ENCODE data around the gene NUP188.

Gene NUP188, protein sequence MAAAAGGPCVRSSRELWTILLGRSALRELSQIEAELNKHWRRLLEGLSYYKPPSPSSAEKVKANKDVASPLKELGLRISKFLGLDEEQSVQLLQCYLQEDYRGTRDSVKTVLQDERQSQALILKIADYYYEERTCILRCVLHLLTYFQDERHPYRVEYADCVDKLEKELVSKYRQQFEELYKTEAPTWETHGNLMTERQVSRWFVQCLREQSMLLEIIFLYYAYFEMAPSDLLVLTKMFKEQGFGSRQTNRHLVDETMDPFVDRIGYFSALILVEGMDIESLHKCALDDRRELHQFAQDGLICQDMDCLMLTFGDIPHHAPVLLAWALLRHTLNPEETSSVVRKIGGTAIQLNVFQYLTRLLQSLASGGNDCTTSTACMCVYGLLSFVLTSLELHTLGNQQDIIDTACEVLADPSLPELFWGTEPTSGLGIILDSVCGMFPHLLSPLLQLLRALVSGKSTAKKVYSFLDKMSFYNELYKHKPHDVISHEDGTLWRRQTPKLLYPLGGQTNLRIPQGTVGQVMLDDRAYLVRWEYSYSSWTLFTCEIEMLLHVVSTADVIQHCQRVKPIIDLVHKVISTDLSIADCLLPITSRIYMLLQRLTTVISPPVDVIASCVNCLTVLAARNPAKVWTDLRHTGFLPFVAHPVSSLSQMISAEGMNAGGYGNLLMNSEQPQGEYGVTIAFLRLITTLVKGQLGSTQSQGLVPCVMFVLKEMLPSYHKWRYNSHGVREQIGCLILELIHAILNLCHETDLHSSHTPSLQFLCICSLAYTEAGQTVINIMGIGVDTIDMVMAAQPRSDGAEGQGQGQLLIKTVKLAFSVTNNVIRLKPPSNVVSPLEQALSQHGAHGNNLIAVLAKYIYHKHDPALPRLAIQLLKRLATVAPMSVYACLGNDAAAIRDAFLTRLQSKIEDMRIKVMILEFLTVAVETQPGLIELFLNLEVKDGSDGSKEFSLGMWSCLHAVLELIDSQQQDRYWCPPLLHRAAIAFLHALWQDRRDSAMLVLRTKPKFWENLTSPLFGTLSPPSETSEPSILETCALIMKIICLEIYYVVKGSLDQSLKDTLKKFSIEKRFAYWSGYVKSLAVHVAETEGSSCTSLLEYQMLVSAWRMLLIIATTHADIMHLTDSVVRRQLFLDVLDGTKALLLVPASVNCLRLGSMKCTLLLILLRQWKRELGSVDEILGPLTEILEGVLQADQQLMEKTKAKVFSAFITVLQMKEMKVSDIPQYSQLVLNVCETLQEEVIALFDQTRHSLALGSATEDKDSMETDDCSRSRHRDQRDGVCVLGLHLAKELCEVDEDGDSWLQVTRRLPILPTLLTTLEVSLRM (N-terminal part only)

GRCh38 chr9:128947527-128948301 lies at the start of gene NUP188, which contains the start of gene DOLK:
Gene NUP188, plus strand, starts transcription at chr9:128947699. Its CDS starts 21 bp downstream, at chr9:128947720.
Gene DOLK, minus strand, starts transcription at chr9:128947603. Its CDS starts 300 bp downstream, at chr9:128947303.
- peak; percentile 99 for DNase-seq

- DNase-seq = no peak
Measured at GRCh38 chr9:128898382-128898781, 49.1 kb upstream of the NUP188 start.

DNA sequence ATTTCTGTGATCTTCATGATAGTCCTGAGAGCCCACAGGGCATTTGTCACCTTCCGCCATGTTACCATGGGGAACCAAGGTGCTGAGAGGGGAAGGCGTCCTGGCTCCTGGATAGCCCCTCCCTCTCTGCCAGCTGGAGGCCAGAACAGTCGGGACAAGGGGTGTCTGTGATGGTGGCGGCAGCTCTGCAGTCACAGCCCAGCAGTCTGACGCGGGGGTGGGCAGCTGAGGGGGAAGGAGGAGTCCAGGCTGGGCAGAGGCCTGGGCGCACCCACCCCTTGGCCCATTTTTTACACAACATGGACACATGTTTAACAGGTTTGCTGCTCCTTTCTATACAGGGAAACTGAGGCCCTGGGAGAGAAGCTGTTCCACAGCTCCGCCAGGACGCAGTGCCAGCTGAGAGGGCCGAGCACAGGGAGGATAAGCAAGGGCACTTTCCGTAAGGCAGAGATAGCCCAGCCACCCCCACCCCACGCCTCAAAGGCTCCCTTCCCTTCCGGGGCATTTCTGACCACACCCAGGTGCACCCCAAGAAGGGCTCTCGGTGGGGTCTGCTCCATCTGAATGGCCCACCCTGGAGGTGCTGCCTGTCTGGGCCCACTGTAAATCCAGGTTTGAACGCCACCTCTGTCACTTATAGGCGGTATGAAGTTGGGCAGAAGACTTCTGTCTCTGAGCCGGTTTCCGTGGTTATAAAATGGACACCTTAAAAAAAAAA lies 48.5 kb upstream of the NUP188 start:
- no peak for DNase-seq

DNA sequence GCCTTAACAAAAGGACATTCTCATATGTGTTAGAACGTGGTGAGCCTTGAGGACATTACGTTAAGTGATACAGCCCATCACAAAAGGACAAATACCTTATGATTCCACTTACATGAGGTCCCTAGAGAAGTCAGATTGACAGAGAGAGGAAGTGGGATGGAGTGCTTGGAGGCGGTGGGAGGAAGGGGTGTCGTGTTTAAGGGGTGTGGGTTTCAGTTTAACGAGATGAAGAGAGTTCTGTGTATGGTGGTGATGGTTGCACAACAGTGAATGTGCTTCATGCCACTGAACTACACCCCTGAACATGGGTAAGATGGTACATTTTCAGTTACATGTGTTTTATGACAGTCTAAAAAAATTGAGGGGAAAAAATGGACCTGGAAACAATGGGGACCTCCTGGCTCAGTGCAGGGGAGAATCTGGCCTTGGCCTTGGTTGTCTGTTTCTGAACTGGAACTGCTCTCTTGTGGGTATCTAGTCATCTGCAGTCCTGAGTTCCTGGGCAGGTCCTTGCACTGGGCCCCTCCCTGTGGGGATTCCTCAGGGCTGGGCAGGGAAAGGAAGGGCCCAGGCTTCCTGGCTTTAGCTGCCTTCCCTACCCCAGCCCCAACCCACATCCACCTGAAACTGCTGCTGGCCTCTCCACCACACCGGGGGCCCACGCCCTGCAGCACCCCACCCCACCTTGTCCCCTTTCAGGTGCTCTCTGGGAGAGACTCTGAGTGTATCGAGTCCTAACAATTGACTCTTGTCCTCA lies 47.8 kb upstream of the NUP188 start:
- no peak for DNase-seq

DNA sequence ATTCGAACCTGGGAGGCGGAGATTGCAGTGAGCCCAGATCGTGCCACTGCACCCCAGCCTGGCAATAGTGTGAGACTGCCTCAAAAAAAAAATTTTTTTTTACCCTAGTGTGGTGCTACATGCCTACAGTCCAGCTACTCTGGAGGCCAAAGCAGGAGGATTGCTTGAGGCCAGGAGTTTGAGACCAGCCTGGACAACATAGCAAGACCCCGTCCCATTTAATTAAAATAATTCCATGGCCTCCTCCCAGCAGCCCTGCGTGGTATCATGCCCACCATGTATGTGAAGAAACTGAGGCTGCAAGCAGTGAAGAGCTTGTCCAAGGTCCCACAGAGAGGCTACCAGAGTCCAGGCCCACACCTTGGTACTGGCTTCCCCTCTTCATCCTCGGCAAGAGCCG lies 46.1 kb upstream of the NUP188 start:
- DNase-seq = no peak

DNA sequence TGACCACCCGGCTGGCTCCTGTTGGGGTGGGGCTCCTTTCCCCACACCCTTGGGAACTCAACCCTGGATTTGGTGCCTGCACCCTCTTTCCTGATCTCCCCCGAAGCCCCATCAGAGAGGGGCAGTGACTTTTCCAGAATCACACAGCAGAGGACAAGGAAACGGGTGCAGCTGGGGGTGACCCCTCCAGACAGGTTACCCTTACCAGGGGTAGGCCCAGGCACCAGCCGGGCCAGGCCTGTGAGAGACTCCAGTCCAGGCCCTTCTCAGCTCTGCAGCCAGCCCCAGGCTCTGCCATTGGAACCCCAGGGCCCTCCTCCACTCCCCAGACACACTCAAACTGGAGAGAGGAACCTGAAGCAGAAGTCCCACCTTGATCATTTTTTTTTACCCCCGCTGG lies 45.7 kb upstream of the NUP188 start:
- DNase-seq = no peak

- peak; percentile 89 for DNase-seq
Measured at GRCh38 chr9:128902351-128903078, 45.0 kb upstream of the NUP188 start.

DNA sequence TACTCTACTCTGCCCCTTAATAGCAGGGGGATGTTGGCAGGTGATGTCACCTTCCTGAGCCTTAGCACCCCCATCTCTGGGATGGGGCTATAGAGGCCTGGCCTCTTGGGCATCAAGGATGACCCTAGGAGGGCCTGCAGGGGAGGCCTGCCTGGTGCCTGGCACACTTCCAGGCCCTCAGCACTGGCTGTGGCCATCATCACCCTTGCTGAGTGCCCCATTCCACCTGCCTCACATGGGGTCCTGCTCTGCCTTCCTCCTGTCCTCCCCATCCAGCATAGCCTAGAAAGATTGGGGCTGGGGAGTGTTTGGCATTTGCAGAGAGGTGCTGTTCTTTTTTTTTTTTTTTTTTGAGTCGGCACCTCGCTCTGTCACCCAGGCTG lies 44.4 kb upstream of the NUP188 start:
- no peak for DNase-seq

DNA sequence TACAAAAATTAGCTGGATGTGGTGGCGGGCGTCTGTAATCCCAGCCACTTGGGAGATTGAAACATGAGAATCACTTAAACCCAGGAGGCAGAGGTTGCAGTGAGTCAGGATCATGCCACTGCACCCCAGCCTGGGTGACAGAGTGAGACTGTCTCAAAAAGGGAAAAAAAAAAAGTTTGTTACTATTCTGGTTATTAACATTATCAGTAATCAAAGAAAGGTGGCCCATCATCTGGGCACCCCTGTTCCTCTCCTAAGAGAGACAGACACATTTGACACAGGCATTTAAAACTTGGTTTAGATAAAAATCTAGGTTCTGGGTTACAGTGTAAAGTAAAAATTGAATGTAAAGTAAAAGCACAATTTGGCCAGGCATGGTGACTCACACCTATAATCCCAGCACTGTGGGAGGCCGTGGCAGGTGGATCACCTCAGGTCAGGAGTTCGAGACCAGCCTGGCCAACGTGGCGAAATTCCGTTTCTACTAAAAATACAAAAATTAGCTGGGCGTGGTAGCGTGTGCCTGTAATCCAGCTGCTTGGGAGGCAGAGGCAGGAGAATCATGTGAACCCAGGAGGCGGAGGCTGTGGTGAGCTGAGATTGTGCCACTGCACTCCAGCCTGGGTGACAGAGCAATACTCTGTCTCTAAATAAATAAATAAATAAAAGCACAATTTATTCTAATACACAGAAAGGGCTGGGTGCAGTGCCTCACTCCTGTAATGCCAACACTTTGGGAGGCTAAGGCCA lies 43.5 kb upstream of the NUP188 start:
- no peak for DNase-seq

DNA sequence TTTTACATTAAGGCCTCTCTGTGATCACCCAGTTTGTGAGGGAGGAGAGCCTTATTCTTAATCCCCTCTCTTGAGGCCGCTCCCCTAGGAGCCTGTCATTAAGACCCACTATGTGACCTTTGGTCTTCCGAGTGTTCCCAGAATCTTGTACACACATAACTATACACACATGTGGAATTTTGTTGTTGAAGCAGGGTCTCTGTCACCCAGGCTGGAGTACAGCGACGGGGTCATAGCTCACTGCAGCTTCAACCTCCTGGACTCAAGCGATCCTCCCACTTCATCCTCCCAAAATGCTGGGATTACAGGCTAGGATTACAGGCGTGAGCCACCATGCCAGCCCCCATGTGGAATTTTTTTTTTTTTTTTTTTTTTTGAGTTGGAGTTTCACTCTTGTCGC lies 41.5 kb upstream of the NUP188 start:
- no peak for DNase-seq

GRCh38 chr9:128906741-128907140 lies 40.8 kb upstream of the NUP188 start:
- DNase-seq = no peak

GRCh38 chr9:128908372-128908771 lies 39.1 kb upstream of the NUP188 start:
- DNase-seq = no peak

- DNase-seq = no peak
Measured at GRCh38 chr9:128909859-128910258, 37.6 kb upstream of the NUP188 start.

DNA sequence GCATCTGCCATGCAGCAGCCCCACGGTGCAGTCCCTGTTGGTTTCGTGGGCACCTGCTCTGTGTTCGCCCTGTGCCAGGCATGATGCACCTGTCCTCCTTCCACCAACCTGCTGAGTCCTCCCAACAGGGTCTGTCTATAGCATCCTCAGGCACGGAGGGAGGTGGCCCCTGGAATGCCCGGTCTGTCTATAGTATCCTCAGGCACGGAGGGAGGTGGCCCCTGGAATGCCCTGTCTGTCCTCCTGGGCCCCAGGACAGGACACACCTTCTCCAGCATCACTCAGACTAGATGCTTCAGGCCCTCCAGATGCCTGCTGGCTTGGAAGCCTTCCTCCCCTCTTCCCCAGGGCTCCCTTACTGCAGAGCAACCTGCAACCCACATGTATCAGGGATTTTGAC lies 36.6 kb upstream of the NUP188 start:
- no peak for DNase-seq

- no peak for DNase-seq
Measured at GRCh38 chr9:128911529-128912035, 35.9 kb upstream of the NUP188 start.

DNA sequence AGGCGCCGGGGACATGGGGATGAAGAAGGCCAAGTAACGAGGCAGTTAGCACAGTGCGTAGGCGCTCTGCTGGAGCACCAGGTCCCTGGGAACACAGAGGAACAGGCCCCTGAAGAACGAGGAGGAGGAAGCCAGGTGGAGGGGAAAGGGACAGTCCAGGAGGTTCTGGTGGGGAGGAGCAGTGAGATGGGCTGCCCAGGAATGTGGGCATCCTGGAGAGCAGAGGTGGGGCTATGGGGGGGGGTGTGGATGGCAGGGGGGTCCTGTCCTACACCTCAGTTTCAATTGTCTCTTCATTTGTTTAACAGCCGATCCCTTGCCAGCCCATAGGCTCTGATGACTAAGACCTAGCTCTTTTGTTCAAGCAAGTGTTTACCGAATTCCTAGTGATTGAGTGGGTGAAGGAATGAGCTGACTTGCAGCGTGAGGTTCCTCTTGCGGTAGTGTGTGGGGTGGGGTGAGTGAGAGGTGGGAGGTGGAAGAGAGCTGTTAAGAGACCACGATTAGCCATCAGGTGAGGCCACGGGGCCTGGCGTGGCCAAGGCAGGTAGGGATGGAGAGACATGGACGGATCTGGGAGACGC lies 35.1 kb upstream of the NUP188 start:
- DNase-seq = no peak

DNA sequence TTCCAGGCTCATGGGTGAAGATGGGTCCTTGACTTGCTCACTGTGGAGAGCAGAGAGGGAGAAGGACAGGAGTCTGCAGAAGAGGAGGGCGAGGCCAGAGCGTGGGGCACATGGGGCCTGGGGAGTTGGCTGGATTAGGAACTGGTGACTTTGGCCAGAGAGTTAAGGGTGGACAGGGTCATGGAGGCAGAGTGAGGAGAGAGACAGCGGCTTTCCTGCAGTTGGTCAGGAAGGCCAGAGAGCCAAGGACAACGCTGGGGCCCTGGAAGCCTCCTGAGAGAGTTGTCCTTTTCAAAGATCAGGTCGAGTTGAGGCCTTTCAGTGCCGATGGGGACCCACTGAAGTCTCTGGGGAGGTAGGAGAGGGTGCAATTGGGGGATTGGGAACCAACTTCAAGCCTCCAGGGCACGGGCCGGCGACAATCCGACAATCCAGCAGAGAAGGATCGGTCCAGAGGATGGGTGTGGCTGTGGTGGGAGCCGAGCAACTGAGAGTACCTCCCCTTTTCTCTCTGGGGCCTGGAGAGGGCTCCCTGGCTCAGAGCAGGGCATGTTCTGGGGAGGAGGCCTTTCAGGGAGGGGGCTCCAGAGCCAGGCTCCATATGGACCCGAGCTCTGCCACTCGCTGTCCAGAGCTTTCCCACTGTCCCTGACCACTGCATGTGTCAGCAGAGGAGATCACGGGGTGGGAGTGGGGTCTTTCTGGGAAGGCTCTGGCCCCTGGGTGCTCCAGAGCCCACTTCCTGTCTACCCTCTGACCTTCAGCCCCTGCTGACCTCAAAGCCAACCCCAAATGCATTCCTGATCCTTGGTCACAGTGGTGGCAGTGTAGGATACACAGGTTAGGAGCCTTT lies 34.2 kb upstream of the NUP188 start:
- no peak for DNase-seq
